OCI-LY3 (cell line): ENCODE data around the gene PACSIN2.

Source experiments
- H2AFZ ChIP-seq: fragments of 200-600, 300-600 bp; shearing (Covaris generic); 2 replicates; pipeline ENCODE4 v1.6.0; 2014; ENCODE audit warnings: antibody characterized with exemption, low read depth, low read length
- H3K27ac ChIP-seq: fragments of 200-600, 300-600 bp; sonication (generic); 2 replicates; pipeline ENCODE4 v1.5.1; 2014; ENCODE audit warnings: mild to moderate bottlenecking, low read length, moderate library complexity, mixed read lengths
- H3K27me3 ChIP-seq: fragments of 200-600, 300-600 bp; sonication (generic); 2 replicates; pipeline ENCODE4 v1.6.1; 2014; ENCODE audit warnings: low read depth, low read length, mixed read lengths
- H3K36me3 ChIP-seq: fragments of 200-600, 300-600 bp; sonication (generic); replicated peaks from 2 replicates; pipeline ENCODE3; 2014; ENCODE audit warnings: low read depth, low read length, mixed read lengths
- H3K4me1 ChIP-seq: fragments of 300-600, 200-600 bp; sonication (generic); 2 replicates; pipeline ENCODE4 v1.6.1; 2014; ENCODE audit warnings: low read length, mixed read lengths
- H3K4me2 ChIP-seq: fragments of 200-600, 300-600 bp; sonication (generic); 2 replicates; pipeline ENCODE4 v1.6.1; 2014; ENCODE audit warnings: low read length, mixed read lengths
- H3K4me3 ChIP-seq: fragments of 300-600, 200-600 bp; sonication (generic); 2 replicates; pipeline ENCODE4 v1.5.1; 2014; ENCODE audit warnings: antibody characterized with exemption, mild to moderate bottlenecking, low read length, moderate library complexity
- H3K79me2 ChIP-seq: fragments of 300-600, 200-600 bp; shearing (Covaris generic); 2 replicates; pipeline ENCODE4 v1.6.1; 2014; ENCODE audit warnings: mild to moderate bottlenecking, low read length, mixed read lengths
- H3K9ac ChIP-seq: fragments of 300-600, 200-600 bp; shearing (Covaris generic); 2 replicates; pipeline ENCODE4 v1.6.0; 2014; ENCODE audit warnings: mild to moderate bottlenecking, low read length, moderate library complexity
- H3K9me3 ChIP-seq: fragments of 200-600, 300-600 bp; shearing (Covaris generic); 2 replicates; pipeline ENCODE4 v1.6.1; 2014; ENCODE audit warnings: low read length, mixed read lengths; ENCODE audit not compliant: insufficient read depth
- H4K20me1 ChIP-seq: fragments of 200-600, 300-600 bp; sonication (generic); 2 replicates; pipeline ENCODE4 v1.6.1; 2016; ENCODE audit warnings: low read length, mixed read lengths; ENCODE audit not compliant: insufficient read depth
- CTCF ChIP-seq: fragments of 200-600, 300-600 bp; sonication (generic); IDR thresholded peaks from 2 replicates; pipeline ENCODE4 v1.5.1; 2014; ENCODE audit warnings: antibody characterized with exemption, low read length, low read depth
- EZH2phosphoT487 ChIP-seq: fragments of 200-600 bp; shearing (Covaris generic); IDR thresholded peaks from 2 replicates; pipeline ENCODE4 v1.6.1; 2018; ENCODE audit warnings: antibody characterized with exemption, mixed run types, low read depth

The PACSIN2 gene

GRCh38 chr22:43039800-43040199 is 24.9 kb upstream of the PACSIN2 start:
- Histone ChIP-seq H3K4me3 (no peak overlapping the region), H3K27me3 (0 out of 2 replicates have a peak, but pooled peaks cover 3% of the 10 kb centered on the region), H3K36me3 (no peaks in the 10 kb centered on the region), H3K27ac (no peak overlapping the region), H3K9me3 (no peaks in the 10 kb centered on the region), H4K20me1 (no peaks in the 10 kb centered on the region), H3K79me2 (no peaks in the 10 kb centered on the region), H3K9ac (no peak overlapping the region), H3K4me2 (no peak overlapping the region), H3K4me1 (no peaks in the 10 kb centered on the region), H2AFZ (no peak overlapping the region)
- TF ChIP-seq EZH2phosphoT487 (no peak), CTCF (no peak)

GRCh38 chr22:43038325-43038724 is 23.4 kb upstream of the PACSIN2 start:
- Histone ChIP-seq H3K9me3 (no peaks in the 10 kb centered on the region), H3K9ac (no peak overlapping the region), H3K4me2 (no peak overlapping the region), H3K36me3 (no peaks in the 10 kb centered on the region), H3K4me3 (no peak overlapping the region), H3K27ac (no peak overlapping the region), H4K20me1 (no peaks in the 10 kb centered on the region), H3K27me3 (no peaks in the 10 kb centered on the region), H3K79me2 (no peaks in the 10 kb centered on the region), H2AFZ (no peak overlapping the region), H3K4me1 (peaks cover 2% of the 10 kb centered on the region; the same call in 1 of the 2 replicates)
- TF ChIP-seq CTCF (no peak), EZH2phosphoT487 (no peak)

- TF ChIP-seq CTCF (no peak), EZH2phosphoT487 (no peak)
- H2AFZ ChIP-seq: no peak overlapping the region
- no peak overlapping the region for H3K9ac ChIP-seq
- H3K9me3 ChIP-seq: no peaks in the 10 kb centered on the region
- no peak overlapping the region for H3K4me2 ChIP-seq
- no peaks in the 10 kb centered on the region for H3K79me2 ChIP-seq
- H3K4me3 ChIP-seq: no peak overlapping the region
- H3K27ac ChIP-seq: no peak overlapping the region
- H3K4me1 ChIP-seq: peaks cover 6% of the 10 kb centered on the region
- no peaks in the 10 kb centered on the region for H3K27me3 ChIP-seq
- H3K36me3 ChIP-seq: no peaks in the 10 kb centered on the region
- H4K20me1 ChIP-seq: no peaks in the 10 kb centered on the region
These were observed 21.4 kb upstream of the PACSIN2 start for GRCh38 chr22:43036282-43036829.

- H3K4me1 ChIP-seq: peaks cover 8% of the 10 kb centered on the region
- H3K9ac ChIP-seq: no peak overlapping the region
- H4K20me1 ChIP-seq: no peaks in the 10 kb centered on the region
- no peak overlapping the region for H2AFZ ChIP-seq
- no peaks in the 10 kb centered on the region for H3K79me2 ChIP-seq
- H3K36me3 ChIP-seq: no peaks in the 10 kb centered on the region
- H3K27ac ChIP-seq: no peak overlapping the region
- no peak for TF ChIP-seq CTCF
- TF ChIP-seq EZH2phosphoT487: no peak
- no peaks in the 10 kb centered on the region for H3K27me3 ChIP-seq
- no peak overlapping the region for H3K4me3 ChIP-seq
- H3K9me3 ChIP-seq: no peaks in the 10 kb centered on the region
- no peak overlapping the region for H3K4me2 ChIP-seq
These were observed 20.3 kb upstream of the PACSIN2 start for GRCh38 chr22:43035250-43035649.
